ENCODE measurements around the gene RPL18A. TPM values are rescaled to one million over a fixed set of nuclear protein-coding genes. Genes with fewer than 3 reads are reported as not detected.

RPL18A gene
- total RNA-seq, 4 donors from 2014 or later, result 1,094 to 1,320 (median 1,226) TPM

GRCh38 chr19:17834350-17835181 lies 25.1 kb upstream of the RPL18A start:
- in situ Hi-C loops (cut with MboI; ENCODE audit: low sequenced_read_pairs in 4 of 4) (no loop called here), intact Hi-C loops (cut with DNase I; ENCODE audit: low total_unique reads) (no loop called here)
- Histone ChIP-seq H3K4me3 (no peak overlapping the region), H3K36me3 (no peaks in the 10 kb centered on the region), H3K27ac (no peak overlapping the region), H3K4me1 (no peaks in the 10 kb centered on the region), H3K9me3 (no peaks in the 10 kb centered on the region), H3K27me3 (peaks cover 34 to 46% (median 40%) of the 10 kb centered on the region in 3 donors)
- TF ChIP-seq POLR2A (IDR thresholded peaks at IDR 0.05), result no peak
- TF ChIP-seq CTCF (IDR thresholded peaks at IDR 0.05 in 4 of 5, conservative IDR thresholded peaks at IDR 0.05 in 1 of 5), result no peak
- ATAC-seq (no peak), DNase-seq (no peak)

GRCh38 chr19:17835182-17836006 lies 24.3 kb upstream of the RPL18A start:
- H3K36me3 ChIP-seq, result no peaks in the 10 kb centered on the region
- DNase-seq (no peak), ATAC-seq (no peak)
- TF ChIP-seq POLR2A (IDR thresholded peaks at IDR 0.05) (no peak), CTCF (IDR thresholded peaks at IDR 0.05 in 4 of 5, conservative IDR thresholded peaks at IDR 0.05 in 1 of 5) (no peak)
- H3K9me3 ChIP-seq, result no peaks in the 10 kb centered on the region
- no peaks in the 10 kb centered on the region for H3K4me1 ChIP-seq
- intact Hi-C loops (cut with DNase I; ENCODE audit: low total_unique reads) (no loop called here), in situ Hi-C loops (cut with MboI; ENCODE audit: low sequenced_read_pairs in 4 of 4) (no loop called here)
- H3K27me3 ChIP-seq, result peaks cover 31 to 44% (median 39%) of the 10 kb centered on the region in 3 donors
- H3K27ac ChIP-seq, result no peak overlapping the region
- no peak overlapping the region for H3K4me3 ChIP-seq

- H3K4me1 ChIP-seq, result no peaks in the 10 kb centered on the region
- intact Hi-C loops (cut with DNase I; ENCODE audit: low total_unique reads), result no loop called here
- ATAC-seq, result no peak
- H3K4me3 ChIP-seq, result no peak overlapping the region
- TF ChIP-seq CTCF (IDR thresholded peaks at IDR 0.05 in 4 of 5, conservative IDR thresholded peaks at IDR 0.05 in 1 of 5) (no peak), POLR2A (IDR thresholded peaks at IDR 0.05) (no peak)
- no peaks in the 10 kb centered on the region for H3K9me3 ChIP-seq
- no peak overlapping the region for H3K27ac ChIP-seq
- DNase-seq, result no peak
- H3K36me3 ChIP-seq, result no peaks in the 10 kb centered on the region
- in situ Hi-C loops (cut with MboI; ENCODE audit: low sequenced_read_pairs in 4 of 4), result no loop called here
- H3K27me3 ChIP-seq, result peaks cover 36 to 45% (median 36%) of the 10 kb centered on the region in 3 donors
Observed at GRCh38 chr19:17836530-17836929, 23.2 kb upstream of the RPL18A start.

- H3K4me3 ChIP-seq, result no peak overlapping the region
- no peak overlapping the region for H3K27ac ChIP-seq
- no peak for ATAC-seq
- no peaks in the 10 kb centered on the region for H3K4me1 ChIP-seq
- intact Hi-C loops (cut with DNase I; ENCODE audit: low total_unique reads) (no loop called here), in situ Hi-C loops (cut with MboI; ENCODE audit: low sequenced_read_pairs in 4 of 4) (no loop called here)
- H3K9me3 ChIP-seq, result no peaks in the 10 kb centered on the region
- no peak for TF ChIP-seq CTCF (IDR thresholded peaks at IDR 0.05 in 4 of 5, conservative IDR thresholded peaks at IDR 0.05 in 1 of 5)
- TF ChIP-seq POLR2A (IDR thresholded peaks at IDR 0.05), result no peak
- no peaks in the 10 kb centered on the region for H3K36me3 ChIP-seq
- peaks cover 30 to 45% (median 44%) of the 10 kb centered on the region in 3 donors for H3K27me3 ChIP-seq
- DNase-seq, result no peak
Observed at GRCh38 chr19:17837972-17838371, 21.7 kb upstream of the RPL18A start.

Measured in gastrocnemius medialis (tissue), 4 donors.